ENCODE measurements around the gene ARL6IP4.

- TF ChIP-seq POLR2A (IDR thresholded peaks at IDR 0.05) (no peak), CTCF (IDR thresholded peaks at IDR 0.05) (no peak)
Observed at GRCh38 chr12:122934722-122935121, 45.8 kb upstream of the ARL6IP4 start.

Measured in lower leg skin (tissue), 3 donors.